NCI-H2227 (cell line): ENCODE data around the gene C14orf39.
"Not testable (repeated sequence)": the region's sequence is repeated elsewhere in the genome, so short reads cannot be mapped to it uniquely, and the experiment has no call there.

Source experiments
- DNase-seq: peaks from one replicate; lab custom pipeline; 2025; ENCODE audit not compliant: unreplicated experiment; lab: John Stamatoyannopoulos, UW

C14orf39 gene

GRCh38 chr14:60490270-60490669 lies 4.4 kb upstream of the C14orf39 start:
- DNase-seq: no peak

GRCh38 chr14:60488175-60488574 lies 2.3 kb upstream of the C14orf39 start:
- DNase-seq: peak; percentile 23

- no peak for DNase-seq
Observed at GRCh38 chr14:60487211-60487610, 1.3 kb upstream of the C14orf39 start.

GRCh38 chr14:60485057-60485597 lies 736 bp downstream of the C14orf39 start:
- peak; percentile 47 for DNase-seq

GRCh38 chr14:60482743-60483142 lies 3.1 kb downstream of the C14orf39 start:
- DNase-seq: no peak

- DNase-seq: not testable (repeated sequence)
Observed at GRCh38 chr14:60480248-60480647, 5.6 kb downstream of the C14orf39 start.

GRCh38 chr14:60455875-60456274 lies 30.0 kb downstream of the C14orf39 start:
- no peak for DNase-seq

GRCh38 chr14:60430276-60430675 lies 55.6 kb downstream of the C14orf39 start:
- DNase-seq: no peak

GRCh38 chr14:60420050-60420449 lies 65.8 kb downstream of the C14orf39 start:
- DNase-seq: no peak

GRCh38 chr14:60397550-60397949 lies 88.3 kb downstream of the C14orf39 start:
- not testable (repeated sequence) for DNase-seq

GRCh38 chr14:60396718-60397343 lies 89.0 kb downstream of the C14orf39 start:
- DNase-seq: no peak
